Keratinocyte (primary cell): Measurements from ENCODE around the gene BRCA2. TPM values are rescaled to one million over a fixed set of nuclear protein-coding genes. Genes with fewer than 3 reads are reported as not detected.

Experiments
- DNase-seq: peaks from one replicate; pipeline ENCODE4 v3.0.0-alpha.2; 2011; ENCODE audit warnings: low read depth, missing footprints, low spot score
- FAIRE-seq: peaks from 2 replicates; lab custom pipeline; 2011; peaks lifted over from hg19 to GRCh38; lab: Jason Lieb, UNC
- H2AFZ ChIP-seq: 2 replicates; pipeline ENCODE4 v1.6.0; 2012; ENCODE audit warnings: low read length, control low read depth, inconsistent platforms; ENCODE audit not compliant: control insufficient read depth
- H3K27ac ChIP-seq: 2 replicates; pipeline ENCODE4 v1.5.1; 2011; ENCODE audit warnings: low read length; ENCODE audit not compliant: control insufficient read depth, insufficient read depth
- H3K27me3 ChIP-seq: 3 replicates; pipeline ENCODE4 v1.6.0; 2011; ENCODE audit warnings: low read length; ENCODE audit not compliant: control insufficient read depth, insufficient read depth; ENCODE audit errors: extremely low read depth
- H3K36me3 ChIP-seq, 2 experiments: 2 replicates in 1 of 2; 3 replicates in 1 of 2; pipeline ENCODE4 v1.5.1; 2011; ENCODE audit warnings: low read length in 2 of 2, mild to moderate bottlenecking in 1 of 2; ENCODE audit not compliant: control insufficient read depth in 2 of 2, insufficient read depth in 2 of 2; ENCODE audit errors: extremely low read depth in 1 of 2
- H3K4me1 ChIP-seq: 3 replicates; pipeline ENCODE4 v1.5.1; 2011; ENCODE audit warnings: low read length; ENCODE audit not compliant: control insufficient read depth, insufficient read depth; ENCODE audit errors: extremely low read depth
- H3K4me2 ChIP-seq: 3 replicates; pipeline ENCODE4 v1.6.0; 2011; ENCODE audit warnings: low read depth, low read length; ENCODE audit not compliant: control insufficient read depth, insufficient read depth; ENCODE audit errors: extremely low read depth
- H3K4me3 ChIP-seq, 3 experiments: fragments of 200-600 bp in 1 of 3; sonication (generic) in 1 of 3; 2 replicates in 2 of 3; 3 replicates in 1 of 3; pipeline ENCODE4 v1.5.1; 2011 to 2016; ENCODE audit warnings: low read length in 3 of 3, mild to moderate bottlenecking in 3 of 3, control low read depth in 2 of 3, inconsistent platforms in 1 of 3, low read depth in 1 of 3, mixed read lengths in 1 of 3, mixed run types in 1 of 3, moderate library complexity in 1 of 3; ENCODE audit not compliant: control insufficient read depth in 2 of 3, insufficient read depth in 2 of 3; ENCODE audit errors: extremely low read depth in 1 of 3
- H3K79me2 ChIP-seq: 2 replicates; pipeline ENCODE4 v1.6.0; 2012; ENCODE audit warnings: low read length; ENCODE audit not compliant: control insufficient read depth, insufficient read depth
- H3K9ac ChIP-seq: 3 replicates; pipeline ENCODE4 v1.6.0; 2011; ENCODE audit warnings: low read length; ENCODE audit not compliant: control insufficient read depth, insufficient read depth; ENCODE audit errors: extremely low read depth
- H3K9me1 ChIP-seq: 3 replicates; pipeline ENCODE4 v1.6.0; 2011; ENCODE audit warnings: low read length; ENCODE audit not compliant: control insufficient read depth, insufficient read depth; ENCODE audit errors: extremely low read depth
- H3K9me3 ChIP-seq: 2 replicates; pipeline ENCODE4 v1.5.1; 2012; ENCODE audit warnings: low read depth, low read length; ENCODE audit not compliant: control insufficient read depth
- H4K20me1 ChIP-seq: 3 replicates; pipeline ENCODE4 v1.6.0; 2011; ENCODE audit warnings: low read length; ENCODE audit not compliant: control insufficient read depth, insufficient read depth; ENCODE audit errors: extremely low read depth
- CTCF ChIP-seq, 3 experiments: IDR thresholded peaks in 1 of 3; conservative IDR thresholded peaks in 1 of 3; optimal IDR thresholded peaks in 1 of 3; 2 replicates in 2 of 3; 3 replicates in 1 of 3; pipeline versions ENCODE3 to v1.5.1; 2011; ENCODE audit warnings: low read length in 3 of 3, mild to moderate bottlenecking in 3 of 3, moderate library complexity in 2 of 3, control low read depth in 1 of 3, inconsistent platforms in 1 of 3; ENCODE audit not compliant: insufficient read depth in 2 of 3; ENCODE audit errors: extremely low read depth in 1 of 3
- EZH2 ChIP-seq: IDR thresholded peaks from one replicate; pipeline ENCODE4 v1.6.1; 2012; ENCODE audit warnings: inconsistent platforms, mild to moderate bottlenecking, low read length, moderate library complexity
- dilution Hi-C: fragments of 300-500 bp; cut with MboI; formaldehyde crosslinking; loops from one replicate; pipeline ENCODE4 v1.7.0; 2020; ENCODE audit warnings: low sequenced_read_pairs; ENCODE audit not compliant: extremely low pct_ligation_motif_present
- polyA plus RNA-seq, 5 experiments: library from polyadenylated mRNA; depleted of rRNA in 3 of 5; stranded (reverse) in 3 of 5; stranded (forward) in 1 of 5; unstranded in 1 of 5; fragments of >200 nt; gene quantifications; 1 replicate in 1 of 5; 2 replicates in 3 of 5; 3 replicates in 1 of 5; pipeline versions ENCODE4 v1.2.1 to v1.2.3, GENCODE V29; 2011 to 2012; ENCODE audit warnings: missing spikeins in 2 of 5, low read depth in 1 of 5, low replicate concordance in 1 of 5

BRCA2 gene
- polyA plus RNA-seq, 1 donor (not counting 4 experiments of a cell fraction or from before 2014, with no cell fraction given): 2.4 TPM

- dilution Hi-C loops: no loop called here
- Histone ChIP-seq H3K9ac (no peak overlapping the region), H3K9me1 (no peaks in the 10 kb centered on the region), H3K36me3 (peaks cover 0 to under 1% of the 10 kb centered on the region in 2 experiments), H2AFZ (peak overlapping the region; percentile 46), H3K4me3 (no peak overlapping the region), H4K20me1 (no peaks in the 10 kb centered on the region), H3K27ac (peak overlapping the region; percentile 52), H3K27me3 (no peaks in the 10 kb centered on the region), H3K4me1 (peaks cover 7% of the 10 kb centered on the region), H3K79me2 (no peaks in the 10 kb centered on the region), H3K9me3 (no peaks in the 10 kb centered on the region), H3K4me2 (peak overlapping the region; percentile 16)
- DNase-seq (no peak), FAIRE-seq (peak; percentile 48)
- TF ChIP-seq EZH2 (no peak), CTCF (optimal IDR thresholded peaks at IDR 0.05 in 1 of 3, IDR thresholded peaks at IDR 0.05 in 1 of 3, conservative IDR thresholded peaks at IDR 0.05 in 1 of 3; ENCODE audit: extremely low read depth in 1 of 3, insufficient read depth in 2 of 3, low read length in 3 of 3) (no peak)
Measured at GRCh38 chr13:32323912-32324311, 8.6 kb downstream of the BRCA2 start.

DNA sequence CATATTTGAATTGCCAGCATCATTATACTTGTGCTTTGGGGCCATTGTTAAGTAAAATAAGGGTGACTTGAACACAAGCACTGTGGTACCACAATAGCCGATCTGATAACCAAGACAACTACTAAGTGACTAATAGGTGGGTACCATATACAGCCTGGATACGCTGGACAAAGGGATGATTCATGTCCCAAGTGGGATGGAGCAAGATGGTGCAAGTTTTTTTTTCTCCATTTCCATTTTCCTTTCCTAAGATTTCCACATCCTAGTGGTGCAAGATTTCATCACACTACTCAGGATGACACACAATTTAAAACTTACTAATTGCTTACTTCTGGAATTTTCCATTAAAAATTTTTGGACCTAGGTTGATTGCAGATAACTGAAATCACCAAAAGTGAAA, 15.1 kb downstream of the BRCA2 start:
- no peaks in the 10 kb centered on the region for H3K9me3 ChIP-seq
- H4K20me1 ChIP-seq: no peaks in the 10 kb centered on the region
- H3K9me1 ChIP-seq: no peaks in the 10 kb centered on the region
- no peak for TF ChIP-seq CTCF (optimal IDR thresholded peaks at IDR 0.05 in 1 of 3, IDR thresholded peaks at IDR 0.05 in 1 of 3, conservative IDR thresholded peaks at IDR 0.05 in 1 of 3; ENCODE audit: extremely low read depth in 1 of 3, insufficient read depth in 2 of 3, low read length in 3 of 3)
- TF ChIP-seq EZH2: no peak
- no peak overlapping the region for H3K4me3 ChIP-seq
- dilution Hi-C loops: no loop called here
- H3K4me1 ChIP-seq: peaks cover 6% of the 10 kb centered on the region
- no peak overlapping the region for H3K9ac ChIP-seq
- H2AFZ ChIP-seq: no peak overlapping the region
- H3K27me3 ChIP-seq: no peaks in the 10 kb centered on the region
- DNase-seq (no peak), FAIRE-seq (peak; percentile 74)
- no peak overlapping the region for H3K4me2 ChIP-seq
- H3K36me3 ChIP-seq: peaks cover 0 to 8% of the 10 kb centered on the region in 2 experiments
- no peaks in the 10 kb centered on the region for H3K79me2 ChIP-seq
- H3K27ac ChIP-seq: peak overlapping the region; percentile 49
